Tibial artery (tissue), 4 donors: ENCODE data around the gene JCAD.

Experiments used
- DNase-seq, 2 donors: peaks; one replicate each; pipeline ENCODE4 v3.0.0-alpha.2; 2019
- H3K27ac ChIP-seq, 2 donors: fragments of 200-600 bp; sonication (generic) in 1 of 2; 1 replicate in 1 of 2; 2 replicates in 1 of 2; pipeline ENCODE4 v1.5.1; 2018 to 2019; ENCODE audit warnings: mild to moderate bottlenecking in 1 of 2
- H3K27me3 ChIP-seq, 2 donors: fragments of 200-600 bp; sonication (generic) in 1 of 2; one replicate each; pipeline versions ENCODE4 v1.5.1 to v1.6.0; 2016 to 2019
- H3K36me3 ChIP-seq, 3 donors: fragments of 200-600 bp; sonication (generic) in 2 of 3; one replicate each; pipeline ENCODE4 v1.5.1; 2016 to 2019; ENCODE audit warnings: mild to moderate bottlenecking in 2 of 3
- H3K4me1 ChIP-seq, 4 donors: fragments of 200-600 bp; sonication (generic) in 2 of 4; 1 replicate in 3 of 4; 2 replicates in 1 of 4; pipeline ENCODE4 v1.5.1; 2016 to 2019
- H3K4me3 ChIP-seq, 2 donors: fragments of 200-600 bp; sonication (generic) in 1 of 2; 1 replicate in 1 of 2; 2 replicates in 1 of 2; pipeline ENCODE4 v1.5.1; 2018 to 2019; ENCODE audit warnings: mild to moderate bottlenecking in 2 of 2
- H3K9me3 ChIP-seq, 3 donors: fragments of 200-600 bp; sonication (generic) in 1 of 3; one replicate each; pipeline ENCODE4 v1.5.1; 2016 to 2019
- CTCF ChIP-seq, 2 experiments: fragments of 200-600 bp in 1 of 2; fragments of 450-650 bp in 1 of 2; IDR thresholded peaks; one replicate each; pipeline ENCODE4 v1.5.1; 2017 to 2019; ENCODE audit warnings: antibody characterized with exemption in 2 of 2, mild to moderate bottlenecking in 1 of 2, moderate library complexity in 1 of 2
- intact Hi-C: fragments of 100-400 bp; cut with DNase I; formaldehyde crosslinking; loops from one replicate; pipeline ENCODE4 v1.15.0; 2023; ENCODE audit warnings: low total_unique reads

Gene JCAD

DNA sequence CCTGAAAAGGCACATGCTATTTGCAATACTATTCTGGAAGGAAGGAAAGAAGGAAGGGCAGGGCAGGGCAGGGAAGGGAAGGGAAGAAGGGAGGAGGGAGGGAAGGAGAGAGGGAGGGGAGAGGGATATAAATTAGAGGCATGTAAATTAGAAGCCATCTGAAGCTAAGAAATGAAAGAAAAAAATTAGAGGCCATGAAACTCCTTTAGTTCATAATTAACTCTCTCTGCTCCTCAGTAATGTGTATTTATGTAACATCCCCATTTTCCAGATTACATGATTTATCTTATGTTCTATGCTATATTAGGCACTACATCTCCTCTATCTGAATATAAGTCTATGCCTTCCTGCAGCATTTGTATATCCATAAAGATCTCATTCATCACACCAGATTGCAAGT is 12.7 kb upstream of the JCAD start:
- no peak for DNase-seq

GRCh38 chr10:30070001-30070685 is 10.8 kb upstream of the JCAD start:
- no peak overlapping the region for H3K27ac ChIP-seq
- no peaks in the 10 kb centered on the region for H3K36me3 ChIP-seq
- intact Hi-C loops: no loop called here
- H3K4me1 ChIP-seq: no peaks in the 10 kb centered on the region
- no peaks in the 10 kb centered on the region for H3K27me3 ChIP-seq
- no peaks in the 10 kb centered on the region for H3K9me3 ChIP-seq
- TF ChIP-seq CTCF (IDR thresholded peaks at IDR 0.05): no peak
- DNase-seq: no peak
- no peak overlapping the region for H3K4me3 ChIP-seq

More for the DNA sequence above, 12.7 kb upstream of the JCAD start:
- H3K27ac ChIP-seq: no peak overlapping the region
- intact Hi-C loops: no loop called here
- no peak for TF ChIP-seq CTCF (IDR thresholded peaks at IDR 0.05)
- H3K4me1 ChIP-seq: no peaks in the 10 kb centered on the region
- no peak overlapping the region for H3K4me3 ChIP-seq
- H3K27me3 ChIP-seq: no peaks in the 10 kb centered on the region
- H3K9me3 ChIP-seq: no peaks in the 10 kb centered on the region
- H3K36me3 ChIP-seq: no peaks in the 10 kb centered on the region

GRCh38 chr10:30068492-30069223 is 9.3 kb upstream of the JCAD start:
- TF ChIP-seq CTCF (IDR thresholded peaks at IDR 0.05): no peak
- intact Hi-C loops: no loop called here
- H3K4me3 ChIP-seq: no peak overlapping the region
- DNase-seq: no peak
- no peaks in the 10 kb centered on the region for H3K4me1 ChIP-seq
- no peaks in the 10 kb centered on the region for H3K27me3 ChIP-seq
- H3K36me3 ChIP-seq: no peaks in the 10 kb centered on the region
- no peak overlapping the region for H3K27ac ChIP-seq
- H3K9me3 ChIP-seq: no peaks in the 10 kb centered on the region

DNA sequence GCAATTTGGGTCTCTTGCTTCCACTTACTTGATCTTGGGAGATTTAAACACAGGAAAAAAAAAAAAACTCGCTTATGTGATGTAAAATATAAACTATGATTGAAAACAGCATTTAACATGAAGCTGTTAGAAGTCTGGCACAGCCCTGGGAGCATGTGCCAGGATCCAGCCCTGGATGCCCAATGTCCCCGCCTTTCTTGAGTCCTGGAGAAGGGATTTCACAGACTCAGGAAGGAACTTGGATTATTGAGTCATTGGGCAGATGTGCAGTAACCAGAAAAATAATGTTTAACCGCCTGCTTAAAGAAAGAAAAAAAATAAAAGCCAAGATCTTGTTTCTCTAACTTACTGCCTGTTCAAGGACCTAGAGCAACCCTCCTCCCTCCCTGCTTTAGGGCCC is 3.7 kb upstream of the JCAD start:
- Histone ChIP-seq H3K4me1 (peaks cover 0 to 17% (median 7%) of the 10 kb centered on the region in 4 donors), H3K27me3 (no peaks in the 10 kb centered on the region), H3K36me3 (no peaks in the 10 kb centered on the region), H3K4me3 (no peak overlapping the region), H3K9me3 (no peaks in the 10 kb centered on the region), H3K27ac (peak overlapping the region in 1 of 2 donors; percentile 8)
- TF ChIP-seq CTCF (IDR thresholded peaks at IDR 0.05): no peak
- intact Hi-C loops: no loop called here
- no peak for DNase-seq

DNA sequence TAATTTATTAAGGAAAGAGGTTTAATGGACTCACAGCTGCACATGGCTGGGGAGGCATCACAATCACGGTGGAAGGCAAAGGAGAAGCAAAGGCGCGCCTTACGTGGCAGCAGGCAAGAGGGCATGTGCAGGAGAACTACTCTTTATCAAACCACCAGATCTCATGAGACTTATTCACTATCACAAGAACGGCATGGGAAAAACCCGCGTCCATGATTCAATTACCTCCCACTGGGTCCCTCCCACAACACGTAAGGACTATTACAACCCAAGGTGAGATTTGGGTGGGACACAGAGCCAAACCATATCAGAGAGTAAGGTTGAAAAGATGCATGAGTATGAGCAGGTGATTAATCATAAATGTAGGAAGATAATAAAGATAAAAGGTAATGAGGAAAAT is 3.2 kb upstream of the JCAD start:
- H3K27ac ChIP-seq: peak overlapping the region in 1 of 2 donors; percentile 8
- no peak for TF ChIP-seq CTCF (IDR thresholded peaks at IDR 0.05)
- no peak overlapping the region for H3K4me3 ChIP-seq
- H3K27me3 ChIP-seq: no peaks in the 10 kb centered on the region
- intact Hi-C loops: no loop called here
- DNase-seq: no peak
- peaks cover 0 to 21% (median 7%) of the 10 kb centered on the region in 4 donors for H3K4me1 ChIP-seq
- H3K9me3 ChIP-seq: no peaks in the 10 kb centered on the region
- no peaks in the 10 kb centered on the region for H3K36me3 ChIP-seq
